Inferior parietal cortex (tissue), 1 donor: ENCODE measurements around the gene PLEKHM1.
"Not testable (repeated sequence)": the region's sequence is repeated elsewhere in the genome, so short reads cannot be mapped to it uniquely, and the experiment has no call there.

Experiments used
- DNase-seq: peaks from one replicate; pipeline ENCODE4 v3.0.0-alpha.2; 2016; ENCODE audit errors: extremely low spot score

Gene PLEKHM1

GRCh38 chr17:45441526-45442310, 48.8 kb downstream of the PLEKHM1 start:
- DNase-seq = no peak

DNA sequence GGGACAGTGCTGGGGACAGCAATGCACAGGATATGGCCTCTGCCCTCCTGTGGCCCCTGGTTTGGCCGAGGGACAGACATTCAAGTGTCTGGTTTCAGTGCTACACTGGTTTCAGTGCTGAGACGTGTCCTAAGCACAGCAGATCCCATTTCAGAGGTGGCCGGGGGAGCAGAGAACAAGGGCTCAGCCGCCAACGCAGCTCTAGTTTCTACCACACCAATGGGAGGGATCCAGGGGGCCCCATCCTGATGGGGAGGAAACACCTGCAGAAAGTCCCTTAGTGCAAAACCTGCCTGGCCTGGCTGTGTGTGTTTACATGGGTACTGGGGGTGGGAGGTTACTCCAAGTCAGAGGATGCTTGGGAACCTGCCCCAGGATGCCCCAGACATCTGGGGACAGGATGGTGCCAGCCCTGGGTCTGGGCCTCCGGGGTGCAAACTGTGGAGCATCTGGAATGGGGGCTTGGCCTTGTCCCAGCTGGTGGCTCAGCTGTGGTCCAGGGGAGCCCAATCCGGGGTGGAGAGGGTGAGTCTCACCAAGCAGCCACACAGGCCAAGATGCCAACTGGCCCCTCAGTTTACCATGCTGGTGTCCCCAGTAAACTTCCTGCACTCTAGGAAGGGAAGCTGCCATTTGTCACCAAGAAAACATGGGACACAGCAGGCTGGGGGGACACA, 49.5 kb downstream of the PLEKHM1 start:
- DNase-seq = not testable (repeated sequence)

DNA sequence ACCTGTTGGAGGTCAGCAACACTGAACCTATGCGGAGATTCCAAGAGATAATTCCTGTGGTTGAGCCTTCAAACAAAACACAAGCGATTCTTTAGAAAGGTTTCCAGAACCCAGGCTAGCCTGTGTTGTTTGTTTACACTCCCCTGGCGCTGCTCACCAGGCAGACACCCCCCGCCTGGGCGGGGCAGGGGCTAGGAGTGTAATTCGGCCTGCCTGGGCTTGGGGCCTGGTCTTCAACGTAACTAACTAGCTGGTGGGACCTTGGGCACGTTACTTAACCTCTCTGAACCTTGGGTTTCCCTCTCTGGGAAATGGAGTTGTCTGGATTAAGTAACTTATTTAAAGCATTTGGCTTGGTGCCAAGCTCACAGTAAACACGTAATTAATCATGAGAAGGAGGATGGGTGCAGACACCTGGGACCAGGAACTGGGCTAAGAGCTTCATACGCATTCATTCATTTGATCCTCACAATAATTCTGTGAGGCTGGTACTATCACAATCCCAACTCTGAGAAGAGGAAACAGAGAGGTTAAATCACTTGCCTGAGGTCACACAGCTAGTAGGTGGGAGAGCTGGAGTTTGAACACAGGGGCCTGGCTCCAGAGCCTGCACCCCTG, 50.3 kb downstream of the PLEKHM1 start:
- DNase-seq = no peak

- DNase-seq = no peak
Measured at GRCh38 chr17:45438931-45439610, 51.5 kb downstream of the PLEKHM1 start.

DNA sequence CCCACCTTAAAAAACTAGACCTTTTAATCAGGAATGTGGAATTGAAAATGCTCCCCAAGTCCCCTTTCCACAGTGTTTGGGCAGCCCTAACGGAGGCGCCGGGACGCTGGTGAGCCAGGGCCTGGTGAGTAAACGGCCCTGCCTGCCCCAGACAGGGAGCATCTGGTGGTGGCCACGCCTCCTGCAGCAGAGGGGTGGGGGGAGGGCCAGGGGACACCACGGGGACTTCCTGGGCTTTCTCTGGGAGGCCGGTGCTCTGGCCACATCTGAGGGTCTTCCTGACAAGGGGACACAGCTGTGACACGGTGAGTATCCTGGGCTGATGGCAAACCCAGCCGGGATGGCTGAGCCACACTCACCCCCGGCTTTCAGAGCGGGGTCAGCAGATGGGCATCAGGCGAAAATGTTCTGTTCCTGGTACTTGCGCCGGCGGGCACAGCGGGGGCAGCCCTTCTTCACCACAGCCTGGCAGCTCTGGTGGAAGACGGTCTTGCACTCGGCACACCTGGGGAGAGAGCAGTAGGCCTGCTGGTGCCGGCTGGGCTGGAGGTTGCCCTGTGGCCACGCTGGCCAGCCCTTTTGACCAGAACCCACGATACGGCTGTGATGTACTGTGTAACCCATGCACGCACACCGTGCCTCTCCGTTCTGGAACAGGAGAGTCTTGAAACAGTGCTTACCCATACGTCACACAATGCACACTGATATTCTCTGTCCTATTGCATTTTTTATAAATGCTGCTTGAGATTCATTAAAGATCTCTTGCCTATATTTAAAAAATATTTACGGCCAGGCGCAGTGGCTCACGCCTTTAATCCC, 52.8 kb downstream of the PLEKHM1 start:
- DNase-seq = no peak

DNA sequence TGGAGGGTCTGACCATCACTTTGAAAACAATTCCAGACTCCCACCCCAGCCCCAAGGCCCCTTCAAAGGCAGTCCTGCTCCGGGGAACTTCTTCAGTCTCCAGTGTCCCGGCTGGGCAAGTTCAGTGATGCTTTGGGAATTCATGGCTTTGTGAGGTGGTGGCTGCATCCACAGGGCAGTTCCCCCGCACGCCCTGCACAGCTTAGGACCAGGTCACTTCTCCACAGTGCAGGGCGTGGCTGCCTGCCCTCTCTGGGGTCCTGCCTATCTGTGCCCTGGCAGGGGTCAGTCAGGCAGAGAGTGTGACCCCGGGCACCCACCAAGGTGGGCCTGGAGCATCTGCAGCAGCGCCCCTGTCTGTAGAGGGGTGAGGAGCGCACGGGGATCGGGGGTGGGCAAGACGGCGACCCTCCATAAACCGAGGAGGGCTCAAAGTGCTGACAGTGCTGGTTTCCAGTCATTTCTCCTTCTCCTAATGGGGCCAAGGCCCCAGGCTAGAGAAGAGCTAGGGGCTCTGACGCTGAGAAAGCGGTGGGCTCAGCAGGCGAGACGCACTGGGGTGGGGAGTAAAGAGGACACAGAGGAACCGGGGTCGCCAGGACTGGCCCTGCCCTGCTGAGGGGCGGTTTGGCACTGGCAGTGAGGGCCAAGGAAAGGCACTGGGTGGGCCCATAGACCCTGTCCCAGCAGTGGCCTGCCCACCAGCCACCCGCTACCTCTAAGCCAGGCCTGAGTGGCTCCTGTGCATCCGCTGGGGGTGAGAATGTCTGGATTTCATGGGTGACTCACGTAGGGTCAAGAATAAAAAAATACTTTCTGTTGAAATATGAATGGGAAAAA, 53.7 kb downstream of the PLEKHM1 start:
- no peak for DNase-seq

DNA sequence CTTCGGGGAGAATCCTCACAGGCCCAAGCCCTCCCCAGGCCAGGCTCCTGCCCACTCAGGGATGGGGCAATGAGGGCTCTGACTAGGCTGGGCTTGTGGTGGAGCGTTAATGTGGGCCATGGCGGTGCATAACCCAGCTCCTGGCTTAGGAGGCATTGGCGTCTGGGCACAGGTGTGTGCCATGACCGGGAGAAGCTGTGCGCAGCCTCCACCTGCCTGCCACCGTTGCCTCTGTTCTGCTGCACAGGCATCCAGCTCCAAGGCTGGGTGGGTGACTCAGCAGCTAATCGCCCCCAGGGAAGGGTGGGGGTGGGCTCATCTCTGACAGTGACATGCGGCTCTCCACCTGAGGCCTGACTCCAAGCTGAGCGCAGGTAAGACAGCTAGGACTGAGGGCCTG, 54.4 kb downstream of the PLEKHM1 start:
- DNase-seq = no peak

- no peak for DNase-seq
Measured at GRCh38 chr17:45435481-45435880, 55.0 kb downstream of the PLEKHM1 start.

DNA sequence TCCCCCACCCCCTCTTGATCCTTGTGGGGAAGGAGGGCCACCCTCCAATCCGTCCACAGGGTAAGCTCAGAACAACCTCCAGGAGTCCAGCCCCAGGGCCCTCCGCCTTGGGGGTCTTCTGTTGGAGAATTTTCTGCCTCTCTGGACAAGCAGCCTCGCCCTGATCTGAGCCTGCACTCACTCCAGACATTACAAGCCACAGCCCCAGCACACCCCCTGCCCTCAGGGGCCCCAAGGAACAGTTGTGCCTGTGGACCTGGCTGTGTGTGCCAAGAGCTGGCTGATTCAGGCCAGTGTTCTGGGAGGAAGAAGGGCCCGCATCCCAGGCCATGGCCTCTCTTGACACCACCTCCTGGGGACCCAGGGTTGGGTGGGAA, 57.4 kb downstream of the PLEKHM1 start:
- no peak for DNase-seq

- DNase-seq = no peak
Measured at GRCh38 chr17:45432405-45433158, 57.9 kb downstream of the PLEKHM1 start, which contains the start of gene ARHGAP27. TSS of gene ARHGAP27 (minus strand) at chr17:45432870. CDS start at chr17:45430279, 2,591 bp downstream.

DNA sequence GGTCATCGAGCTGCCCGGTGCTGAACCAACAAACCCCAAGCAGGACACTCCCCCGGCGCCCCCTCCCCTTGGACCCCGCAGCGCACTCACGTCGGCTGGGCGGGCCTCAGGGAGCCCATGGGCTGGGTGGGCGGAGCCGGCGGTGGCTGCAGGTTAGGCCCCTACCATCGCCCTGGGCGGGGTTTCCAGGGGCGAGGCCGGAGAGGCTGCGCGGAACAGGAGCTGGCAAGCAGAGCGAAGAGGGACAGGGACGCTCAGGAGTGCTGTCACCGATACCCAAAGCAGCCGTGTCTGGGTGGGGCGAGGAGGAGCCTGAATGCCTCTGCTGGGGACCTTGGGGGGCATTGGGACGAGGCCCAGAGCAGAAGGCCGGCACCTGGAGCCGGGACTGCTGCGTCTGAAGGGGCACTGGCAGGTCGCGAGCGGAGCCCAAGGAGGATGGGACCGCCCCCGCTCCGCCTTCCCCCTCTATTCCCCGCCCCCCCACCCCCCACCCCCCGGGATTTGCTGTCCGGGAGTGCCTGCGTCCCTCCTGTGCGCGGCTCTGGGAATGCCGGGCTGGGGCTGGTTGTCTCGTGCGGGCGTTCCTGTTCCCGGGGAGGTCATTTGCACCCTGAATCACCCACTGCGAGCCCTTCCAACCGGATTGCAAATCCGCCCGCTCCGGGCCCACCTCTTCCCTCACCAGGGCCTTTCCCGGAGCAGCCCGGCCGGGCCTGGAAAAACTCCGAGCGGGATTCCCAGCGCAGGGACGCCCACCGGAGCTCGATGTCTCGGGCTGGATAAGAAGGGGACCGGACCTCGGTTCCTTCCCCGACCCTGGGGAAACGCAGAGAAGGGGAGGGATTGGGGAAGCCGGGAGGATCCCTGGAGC, 58.8 kb downstream of the PLEKHM1 start:
- DNase-seq = no peak

DNA sequence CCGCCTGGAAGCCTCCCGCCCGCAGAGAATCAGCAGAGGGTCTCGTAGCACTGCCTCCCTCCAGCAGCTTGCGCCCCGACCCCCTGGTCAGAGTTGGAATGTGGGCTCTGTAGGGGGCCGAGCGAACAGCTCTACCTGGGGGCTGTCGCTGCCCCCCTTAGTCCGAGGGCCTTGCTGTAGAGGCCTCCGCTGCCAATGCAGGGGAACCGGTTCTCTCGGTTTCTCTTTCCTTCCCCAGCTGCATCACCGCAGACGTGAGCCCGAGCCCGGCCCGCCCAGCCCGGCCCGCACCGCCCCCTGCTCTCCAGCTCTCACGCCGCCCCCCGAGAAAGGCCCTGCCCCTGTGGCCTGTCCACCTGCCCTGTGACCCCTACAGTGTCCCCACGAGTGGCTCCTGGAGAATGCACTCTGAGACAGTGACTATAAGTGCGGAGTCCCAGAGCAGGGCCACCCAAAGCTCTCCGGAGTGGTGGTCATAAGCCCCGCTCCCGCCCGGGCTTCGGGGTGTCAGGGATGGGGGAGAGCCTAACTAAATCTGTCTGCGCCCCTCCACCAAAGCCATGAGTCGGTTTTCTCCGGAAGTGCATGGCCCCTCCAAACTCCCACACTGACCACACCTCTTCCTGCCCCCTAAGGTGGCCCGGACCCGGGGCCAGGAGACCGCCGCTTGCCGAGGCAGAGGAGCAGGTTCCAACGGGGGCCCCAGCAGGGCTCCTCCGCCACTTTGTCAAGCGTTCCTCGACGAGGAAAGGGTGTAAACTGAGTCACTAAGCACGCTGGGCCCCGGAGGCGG, 59.6 kb downstream of the PLEKHM1 start:
- DNase-seq = no peak

DNA sequence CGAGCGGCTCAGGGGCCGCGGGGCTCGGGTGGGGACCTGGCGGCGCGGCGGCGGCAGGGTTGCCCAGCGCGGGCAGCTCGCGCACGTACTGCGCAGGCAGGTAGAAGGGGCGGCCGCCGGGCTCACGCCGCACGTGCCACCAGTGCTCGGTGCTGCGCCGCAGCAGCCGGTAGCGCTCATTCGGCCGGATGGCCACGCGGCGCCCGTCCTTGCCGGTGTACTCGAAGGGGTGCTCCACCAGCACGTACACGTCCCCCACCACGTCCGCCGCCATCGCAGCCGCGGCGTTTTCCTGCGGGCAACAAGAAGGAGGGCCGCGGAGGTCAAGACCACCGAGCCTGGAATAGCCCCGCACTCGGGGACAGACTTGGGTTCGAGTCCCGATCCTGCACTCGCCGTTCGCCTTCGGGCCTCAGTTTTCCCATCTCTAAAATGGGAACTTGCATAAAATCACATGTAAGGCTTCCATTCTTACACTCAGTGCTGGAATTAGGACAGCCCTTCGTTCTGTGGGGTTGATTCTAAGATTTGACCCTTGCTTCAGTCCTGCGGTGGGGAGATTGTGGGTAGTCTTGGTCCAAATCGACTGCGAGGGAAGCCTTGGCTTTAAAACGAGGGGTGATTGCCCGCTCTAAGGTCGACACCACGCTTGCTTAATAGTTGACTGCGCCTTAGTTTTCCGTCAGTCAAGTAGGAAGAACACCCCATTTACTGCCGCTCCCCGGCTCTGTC, 60.3 kb downstream of the PLEKHM1 start:
- no peak for DNase-seq

GRCh38 chr17:45429339-45430005, 61.0 kb downstream of the PLEKHM1 start:
- no peak for DNase-seq

GRCh38 chr17:45428931-45429338, 61.6 kb downstream of the PLEKHM1 start:
- peak; percentile 12 for DNase-seq

DNA sequence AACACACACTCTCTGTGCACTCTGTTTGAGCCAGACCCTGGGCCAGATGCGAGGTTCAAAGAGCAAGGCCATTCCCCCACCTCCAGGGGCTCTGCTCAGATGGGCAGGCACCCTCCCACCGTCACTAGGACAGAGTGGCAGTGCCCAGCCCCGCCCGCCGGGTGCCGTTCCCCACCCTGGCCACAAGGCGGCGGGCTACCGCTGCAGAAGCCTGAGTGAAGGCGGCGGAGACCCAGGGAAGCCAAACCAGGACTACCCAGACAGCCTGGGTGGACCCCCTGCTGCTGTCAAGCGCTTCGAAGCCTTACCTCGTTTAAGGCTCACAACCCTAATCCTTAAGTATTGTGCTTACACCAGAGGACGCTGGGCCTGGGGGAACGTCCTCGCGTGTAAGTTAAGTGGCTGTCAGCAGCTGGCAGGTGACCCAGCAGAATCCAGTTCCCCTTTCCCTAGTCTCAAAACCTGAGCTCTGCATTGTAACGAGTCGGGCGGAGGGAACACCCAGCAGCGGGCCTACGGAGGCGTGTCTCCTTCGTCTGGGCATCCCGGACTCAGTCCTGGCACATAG, 62.4 kb downstream of the PLEKHM1 start:
- DNase-seq = peak; percentile 76
